ENCODE data around the gene TMEM178A.

GRCh38 chr2:39666491-39667101 is 879 bp downstream of the TMEM178A start:
- TF ChIP-seq EZH2 (IDR thresholded peaks at IDR 0.05) (no peak), POLR2AphosphoS5 (IDR thresholded peaks at IDR 0.05; ENCODE audit: borderline replicate concordance, low read depth, low read length) (no peak)

Data from SK-N-MC (cell line).